ENCODE data around the gene ZNF496. TPM values are rescaled to one million over a fixed set of nuclear protein-coding genes. Genes with fewer than 3 reads are reported as not detected.

ZNF496 gene
- total and polyA plus RNA-seq, 2 of the 13 experiments (the other 11 are each of a cell fraction or from before 2014, with no cell fraction given), result 14.8 to 18.6 TPM

DNA sequence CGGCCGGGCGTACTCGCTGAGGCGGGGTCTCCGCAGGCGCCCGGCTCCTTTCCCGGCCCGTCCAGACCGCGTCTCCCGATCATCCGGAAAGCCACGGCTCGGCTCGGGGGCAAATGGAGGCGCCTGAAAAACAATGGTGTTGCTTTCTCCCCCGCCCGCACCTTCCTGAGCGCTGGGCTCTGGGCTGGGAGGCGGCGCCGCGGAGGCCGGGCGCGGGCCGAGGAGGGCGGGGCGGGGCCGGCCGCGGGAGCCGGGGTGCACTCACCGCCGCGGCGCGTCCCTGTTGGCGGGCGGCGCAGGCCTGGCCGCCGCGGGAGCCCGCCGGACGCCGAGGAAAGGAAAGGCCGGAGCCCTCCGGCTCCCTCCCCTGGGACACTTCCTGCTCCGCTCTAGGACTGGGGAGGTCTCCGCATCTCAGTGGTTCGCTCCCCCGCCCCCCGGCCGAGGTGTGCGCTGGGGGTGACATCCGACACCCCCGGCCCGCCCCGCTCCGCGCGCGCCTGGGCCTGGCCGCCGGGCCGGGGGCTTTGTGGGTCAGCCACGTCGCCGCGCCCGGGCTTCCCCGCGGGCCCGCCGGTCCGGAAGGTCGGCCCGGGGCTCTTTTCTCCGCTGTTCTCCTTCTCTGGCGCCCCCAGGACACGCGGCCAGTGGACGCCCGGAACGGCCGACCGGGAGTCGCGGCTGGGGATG lies at the start of gene ZNF496 (continued):
- TF ChIP-seq HNF1A (IDR thresholded peaks at IDR 0.05; ENCODE audit: low read depth), result no peak
- 0 out of 2 replicates have a peak, but pooled peaks have one; percentile 20 for TF ChIP-seq HNF1A (CRISPR knock-in tag; IDR thresholded peaks at IDR 0.05; ENCODE audit: borderline replicate concordance)
- no peak; the same call in 1 of the 2 replicates for TF ChIP-seq SRY (CRISPR knock-in tag; IDR thresholded peaks at IDR 0.05)
- TF ChIP-seq NKX3-1 (CRISPR knock-in tag; IDR thresholded peaks at IDR 0.05), result no peak
- TF ChIP-seq THAP11 (CRISPR knock-in tag; IDR thresholded peaks at IDR 0.05), result peak; percentile 66; the same call in 1 of the 2 replicates
- TF ChIP-seq TARDBP (CRISPR knock-in tag; IDR thresholded peaks at IDR 0.05), result no peak
- TF ChIP-seq UBTF (CRISPR knock-in tag; IDR thresholded peaks at IDR 0.05), result peak; percentile 34; the same call in 1 of the 2 replicates
- peak; percentile 65 for TF ChIP-seq SRSF1 (optimal IDR thresholded peaks at IDR 0.05; ENCODE audit: low read depth, low read length)
- 0 out of 2 replicates have a peak, but pooled peaks have one; percentile 3 for TF ChIP-seq MTF2 (CRISPR knock-in tag; IDR thresholded peaks at IDR 0.05; ENCODE audit: borderline replicate concordance)
- peak; percentile 98 for TF ChIP-seq ZNF574 (CRISPR knock-in tag; IDR thresholded peaks at IDR 0.05)
- no peak for TF ChIP-seq CBFB (CRISPR knock-in tag; IDR thresholded peaks at IDR 0.05)
- TF ChIP-seq GABPB1 (CRISPR knock-in tag; IDR thresholded peaks at IDR 0.05), result peak; percentile 82
- no peak for TF ChIP-seq ZNF816 (CRISPR knock-in tag; IDR thresholded peaks at IDR 0.05; ENCODE audit: borderline replicate concordance)
- TF ChIP-seq SCMH1 (CRISPR knock-in tag; IDR thresholded peaks at IDR 0.05; ENCODE audit: borderline replicate concordance), result no peak
- peak; percentile 47 for TF ChIP-seq SAP130 (CRISPR knock-in tag; IDR thresholded peaks at IDR 0.05; ENCODE audit: low read depth)
- TF ChIP-seq ZNF562 (CRISPR knock-in tag; IDR thresholded peaks at IDR 0.05; ENCODE audit: borderline replicate concordance), result 0 out of 2 replicates have a peak, but pooled peaks have one; percentile 40
- 0 out of 2 replicates have a peak, but pooled peaks have one; percentile 32 for TF ChIP-seq BRF2 (CRISPR knock-in tag; IDR thresholded peaks at IDR 0.05)
- peak; percentile 17; the same call in 1 of the 2 replicates for TF ChIP-seq KDM5A (IDR thresholded peaks at IDR 0.05; ENCODE audit: borderline replicate concordance, low read length)
- peak; percentile 36; the same call in 1 of the 2 replicates for TF ChIP-seq ELF1 (CRISPR knock-in tag; IDR thresholded peaks at IDR 0.05)
